Measurements from ENCODE around the gene ABCC2. TPM values are rescaled to one million over a fixed set of nuclear protein-coding genes. Genes with fewer than 3 reads are reported as not detected.

ABCC2 gene
- total RNA-seq, 4 donors from 2014 or later = 1.7 to 23.7 (median 8.4) TPM

- DNase-seq (ENCODE audit: low spot score in 2 of 2) = no peak
- Histone ChIP-seq H3K27me3 (no peaks in the 10 kb centered on the region), H3K36me3 (peaks cover 0 to 72% (median 7%) of the 10 kb centered on the region in 3 donors), H3K4me3 (no peak overlapping the region), H3K4me1 (no peaks in the 10 kb centered on the region), H3K27ac (no peak overlapping the region), H3K9me3 (peaks cover 0 to 7% (median 0%) of the 10 kb centered on the region in 4 donors)
- TF ChIP-seq POLR2A (IDR thresholded peaks at IDR 0.05) (no peak), CTCF (IDR thresholded peaks at IDR 0.05) (no peak), EP300 (IDR thresholded peaks at IDR 0.05) (no peak)
Measured at GRCh38 chr10:99761365-99761764, 21.1 kb upstream of the ABCC2 start.

- Histone ChIP-seq H3K27ac (no peak overlapping the region), H3K4me1 (no peaks in the 10 kb centered on the region), H3K4me3 (no peak overlapping the region), H3K36me3 (peaks cover 0 to 29% (median 0%) of the 10 kb centered on the region in 3 donors), H3K9me3 (peaks cover 0 to 4% (median 0%) of the 10 kb centered on the region in 4 donors), H3K27me3 (no peaks in the 10 kb centered on the region)
- DNase-seq (ENCODE audit: low spot score in 2 of 2) = no peak
- no peak for TF ChIP-seq CTCF (IDR thresholded peaks at IDR 0.05)
- TF ChIP-seq POLR2A (IDR thresholded peaks at IDR 0.05) = no peak
- no peak for TF ChIP-seq EP300 (IDR thresholded peaks at IDR 0.05)
- WGBS, 2 donors = 78 to 82% methylated on average over 4 of the region's 4 CpGs
Measured at GRCh38 chr10:99765672-99766301, 16.7 kb upstream of the ABCC2 start.

GRCh38 chr10:99766302-99766681, 16.1 kb upstream of the ABCC2 start:
- Histone ChIP-seq H3K27me3 (no peaks in the 10 kb centered on the region), H3K4me1 (no peaks in the 10 kb centered on the region), H3K36me3 (peaks cover 0 to 24% (median 0%) of the 10 kb centered on the region in 3 donors), H3K27ac (no peak overlapping the region), H3K4me3 (no peak overlapping the region), H3K9me3 (peaks cover 0 to 4% (median 0%) of the 10 kb centered on the region in 4 donors)
- TF ChIP-seq EP300 (IDR thresholded peaks at IDR 0.05) (no peak), POLR2A (IDR thresholded peaks at IDR 0.05) (no peak), CTCF (IDR thresholded peaks at IDR 0.05) (no peak)
- 76 to 79% methylated on average over 8 of the region's 8 CpGs for WGBS, 2 donors
- no peak for DNase-seq (ENCODE audit: low spot score in 2 of 2)

- no peak for DNase-seq (ENCODE audit: low spot score in 2 of 2)
- Histone ChIP-seq H3K27me3 (no peaks in the 10 kb centered on the region), H3K27ac (no peak overlapping the region), H3K36me3 (peaks cover 0 to 14% (median 0%) of the 10 kb centered on the region in 3 donors), H3K9me3 (peaks cover 0 to 4% (median 0%) of the 10 kb centered on the region in 4 donors), H3K4me3 (no peak overlapping the region), H3K4me1 (no peaks in the 10 kb centered on the region)
- TF ChIP-seq EP300 (IDR thresholded peaks at IDR 0.05) = no peak
- TF ChIP-seq CTCF (IDR thresholded peaks at IDR 0.05) = no peak
- no peak for TF ChIP-seq POLR2A (IDR thresholded peaks at IDR 0.05)
- WGBS, 2 donors = 67 to 68% methylated on average over 5 of the region's 5 CpGs
Measured at GRCh38 chr10:99767901-99768300, 14.5 kb upstream of the ABCC2 start.

GRCh38 chr10:99768556-99768955, 13.9 kb upstream of the ABCC2 start:
- H3K36me3 ChIP-seq = peaks cover 0 to 8% (median 0%) of the 10 kb centered on the region in 3 donors
- DNase-seq (ENCODE audit: low spot score in 2 of 2) = no peak
- H3K9me3 ChIP-seq = peaks cover 0 to 4% (median 0%) of the 10 kb centered on the region in 4 donors
- no peaks in the 10 kb centered on the region for H3K4me1 ChIP-seq
- no peak overlapping the region for H3K27ac ChIP-seq
- no peak overlapping the region for H3K4me3 ChIP-seq
- no peak for TF ChIP-seq CTCF (IDR thresholded peaks at IDR 0.05)
- no peak for TF ChIP-seq EP300 (IDR thresholded peaks at IDR 0.05)
- no peak for TF ChIP-seq POLR2A (IDR thresholded peaks at IDR 0.05)
- 60 to 66% methylated on average over 2 of the region's 2 CpGs for WGBS, 2 donors
- H3K27me3 ChIP-seq = no peaks in the 10 kb centered on the region
